ENCODE measurements around the gene UNC50. TPM values are rescaled to one million over a fixed set of nuclear protein-coding genes. Genes with fewer than 3 reads are reported as not detected.
"Not testable (repeated sequence)": the region's sequence is repeated elsewhere in the genome, so short reads cannot be mapped to it uniquely, and the experiment has no call there.

The UNC50 gene
- total RNA-seq, 1 donor from 2014 or later, result 45.7 TPM

- Mint-ChIP-seq H3K27me3 (ENCODE audit: unreplicated experiment) (no peaks in the 10 kb centered on the region), H3K4me1 (ENCODE audit: unreplicated experiment) (no peaks in the 10 kb centered on the region), H3K9me3 (ENCODE audit: unreplicated experiment) (peaks cover 3% of the 10 kb centered on the region), H3K36me3 (ENCODE audit: unreplicated experiment) (peaks cover 22% of the 10 kb centered on the region), H3K27ac (ENCODE audit: unreplicated experiment) (no peak overlapping the region), H3K4me3 (ENCODE audit: unreplicated experiment) (no peak overlapping the region)
- TF ChIP-seq, protein P1, sequence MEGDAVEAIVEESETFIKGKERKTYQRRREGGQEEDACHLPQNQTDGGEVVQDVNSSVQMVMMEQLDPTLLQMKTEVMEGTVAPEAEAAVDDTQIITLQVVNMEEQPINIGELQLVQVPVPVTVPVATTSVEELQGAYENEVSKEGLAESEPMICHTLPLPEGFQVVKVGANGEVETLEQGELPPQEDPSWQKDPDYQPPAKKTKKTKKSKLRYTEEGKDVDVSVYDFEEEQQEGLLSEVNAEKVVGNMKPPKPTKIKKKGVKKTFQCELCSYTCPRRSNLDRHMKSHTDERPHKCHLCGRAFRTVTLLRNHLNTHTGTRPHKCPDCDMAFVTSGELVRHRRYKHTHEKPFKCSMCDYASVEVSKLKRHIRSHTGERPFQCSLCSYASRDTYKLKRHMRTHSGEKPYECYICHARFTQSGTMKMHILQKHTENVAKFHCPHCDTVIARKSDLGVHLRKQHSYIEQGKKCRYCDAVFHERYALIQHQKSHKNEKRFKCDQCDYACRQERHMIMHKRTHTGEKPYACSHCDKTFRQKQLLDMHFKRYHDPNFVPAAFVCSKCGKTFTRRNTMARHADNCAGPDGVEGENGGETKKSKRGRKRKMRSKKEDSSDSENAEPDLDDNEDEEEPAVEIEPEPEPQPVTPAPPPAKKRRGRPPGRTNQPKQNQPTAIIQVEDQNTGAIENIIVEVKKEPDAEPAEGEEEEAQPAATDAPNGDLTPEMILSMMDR (IDR thresholded peaks at IDR 0.05), result no peak
- DNase-seq (ENCODE audit: extremely low spot score, unreplicated experiment), result no peak
These were observed 19.4 kb upstream of the UNC50 start for GRCh38 chr2:98588880-98589431.

DNA sequence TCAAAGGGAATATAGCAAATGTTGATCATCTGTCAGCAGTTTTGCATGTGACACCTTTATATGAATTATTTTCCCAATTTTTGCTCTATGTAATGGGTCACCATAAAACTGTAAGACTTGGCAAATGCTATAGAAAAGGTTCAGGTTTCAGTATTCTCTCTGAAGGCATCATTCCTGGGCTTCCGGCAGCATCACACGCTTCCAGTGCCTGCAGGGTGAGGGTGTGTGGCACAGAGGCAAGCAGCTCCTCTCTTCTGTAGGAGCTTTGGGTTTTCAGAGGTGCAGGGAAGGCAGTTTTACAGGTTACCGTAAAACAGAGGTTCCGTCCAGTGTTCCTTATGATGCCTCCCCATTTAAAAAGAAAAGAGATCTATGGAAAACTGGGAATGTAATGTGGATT is 18.9 kb upstream of the UNC50 start:
- H3K27ac Mint-ChIP-seq (ENCODE audit: unreplicated experiment), result no peak overlapping the region
- H3K4me1 Mint-ChIP-seq (ENCODE audit: unreplicated experiment), result no peaks in the 10 kb centered on the region
- H3K4me3 Mint-ChIP-seq (ENCODE audit: unreplicated experiment), result no peak overlapping the region
- no peaks in the 10 kb centered on the region for H3K27me3 Mint-ChIP-seq (ENCODE audit: unreplicated experiment)
- TF ChIP-seq, protein P1 (IDR thresholded peaks at IDR 0.05), result no peak
- no peak for DNase-seq (ENCODE audit: extremely low spot score, unreplicated experiment)
- peaks cover 4% of the 10 kb centered on the region for H3K9me3 Mint-ChIP-seq (ENCODE audit: unreplicated experiment)
- peaks cover 21% of the 10 kb centered on the region for H3K36me3 Mint-ChIP-seq (ENCODE audit: unreplicated experiment)

- Mint-ChIP-seq H3K27me3 (ENCODE audit: unreplicated experiment) (no peaks in the 10 kb centered on the region), H3K4me3 (ENCODE audit: unreplicated experiment) (no peak overlapping the region), H3K9me3 (ENCODE audit: unreplicated experiment) (peaks cover 4% of the 10 kb centered on the region), H3K27ac (ENCODE audit: unreplicated experiment) (no peak overlapping the region), H3K4me1 (ENCODE audit: unreplicated experiment) (no peaks in the 10 kb centered on the region), H3K36me3 (ENCODE audit: unreplicated experiment) (peaks cover 23% of the 10 kb centered on the region)
- no peak for DNase-seq (ENCODE audit: extremely low spot score, unreplicated experiment)
- TF ChIP-seq, protein P1 (IDR thresholded peaks at IDR 0.05), result no peak
These were observed 15.8 kb upstream of the UNC50 start for GRCh38 chr2:98592565-98592964.

- peaks cover 30% of the 10 kb centered on the region for H3K36me3 Mint-ChIP-seq (ENCODE audit: unreplicated experiment)
- DNase-seq (ENCODE audit: extremely low spot score, unreplicated experiment); H3K27me3 Mint-ChIP-seq (ENCODE audit: unreplicated experiment): not testable (repeated sequence)
These were observed 13.7 kb upstream of the UNC50 start for GRCh38 chr2:98594665-98595064.

DNA sequence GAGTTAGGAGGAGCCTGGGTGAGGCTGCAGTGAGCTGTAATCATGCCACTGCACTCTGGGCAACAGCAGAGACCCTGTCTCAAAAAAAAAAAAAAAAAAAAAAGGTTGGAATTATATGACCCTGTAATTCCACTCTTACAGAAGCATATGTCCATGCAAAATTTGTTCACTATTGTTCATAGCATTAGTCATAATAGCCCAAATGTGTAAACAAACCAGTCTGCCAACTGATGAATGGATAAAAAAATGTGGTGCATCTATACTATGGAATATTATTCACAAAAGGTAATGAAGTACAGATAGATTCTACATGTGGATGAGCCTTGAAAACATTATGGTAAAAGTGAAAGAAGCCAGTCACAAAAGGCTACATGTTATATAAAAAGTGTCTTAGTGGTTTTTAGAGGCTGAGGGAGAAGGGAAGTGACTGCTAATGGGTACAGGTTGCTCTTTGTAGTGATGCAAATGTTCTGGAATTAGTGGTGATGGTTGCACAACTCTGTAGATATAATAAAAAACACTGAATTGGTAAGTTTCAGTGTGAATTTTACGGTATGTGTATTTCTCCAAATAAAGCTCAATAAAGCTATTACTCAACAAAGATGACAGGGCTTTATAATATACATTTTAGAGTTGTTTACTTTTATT is 9.5 kb upstream of the UNC50 start:
- no peak overlapping the region for H3K4me3 Mint-ChIP-seq (ENCODE audit: unreplicated experiment)
- no peaks in the 10 kb centered on the region for H3K27me3 Mint-ChIP-seq (ENCODE audit: unreplicated experiment)
- H3K27ac Mint-ChIP-seq (ENCODE audit: unreplicated experiment), result no peak overlapping the region
- TF ChIP-seq, protein P1 (IDR thresholded peaks at IDR 0.05), result no peak
- H3K9me3 Mint-ChIP-seq (ENCODE audit: unreplicated experiment), result peaks cover 2% of the 10 kb centered on the region
- DNase-seq (ENCODE audit: extremely low spot score, unreplicated experiment), result no peak
- H3K36me3 Mint-ChIP-seq (ENCODE audit: unreplicated experiment), result peaks cover 40% of the 10 kb centered on the region
- no peaks in the 10 kb centered on the region for H3K4me1 Mint-ChIP-seq (ENCODE audit: unreplicated experiment)

More at GRCh38 chr2:98594665-98595064, 13.7 kb upstream of the UNC50 start:
- not testable (repeated sequence) for H3K9me3 Mint-ChIP-seq (ENCODE audit: unreplicated experiment); H3K4me1 Mint-ChIP-seq (ENCODE audit: unreplicated experiment); H3K4me3 Mint-ChIP-seq (ENCODE audit: unreplicated experiment); H3K27ac Mint-ChIP-seq (ENCODE audit: unreplicated experiment)

Data from osteocyte (in vitro differentiated cells).